ENCODE results near the gene TK2. TPM values are rescaled to one million over a fixed set of nuclear protein-coding genes. Genes with fewer than 3 reads are reported as not detected.

TK2 gene
- total RNA-seq, 1 donor from 2014 or later = 28.5 TPM

DNA sequence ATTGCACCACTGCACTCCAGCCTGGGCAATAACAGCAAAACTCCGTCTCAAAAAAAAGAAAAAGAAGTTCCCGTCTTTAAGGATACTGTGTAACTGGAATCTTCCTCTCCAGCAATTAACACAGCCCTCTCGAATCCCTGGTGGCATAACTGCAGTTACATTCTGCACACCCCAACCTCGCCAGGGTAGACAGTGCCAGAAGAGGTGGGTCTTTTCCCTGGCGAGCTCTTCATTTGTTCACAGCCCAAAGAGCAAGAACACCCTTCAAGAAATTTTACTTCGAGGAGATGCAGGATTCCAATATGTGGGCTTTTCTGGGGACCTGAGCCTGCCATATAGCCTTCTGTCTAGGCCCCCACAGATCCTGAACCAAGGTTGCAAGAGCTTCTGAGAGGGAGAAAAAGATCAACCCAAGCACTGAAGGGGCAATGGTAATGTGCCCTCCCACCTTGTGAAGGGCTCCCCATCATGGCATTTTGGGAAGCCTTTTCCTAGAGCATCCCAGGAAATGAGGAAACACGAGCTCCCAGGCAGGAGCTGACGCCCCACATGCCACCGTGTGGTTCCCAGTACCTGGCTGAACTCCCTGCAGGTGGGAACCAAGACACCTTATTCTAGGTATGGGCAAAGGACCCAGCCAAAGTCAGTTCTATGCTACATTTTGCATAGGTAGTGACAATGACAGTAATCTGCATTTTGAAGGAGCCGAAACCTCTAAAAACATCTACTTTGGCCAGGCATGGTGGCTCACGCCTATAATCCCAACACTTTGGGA, 26.9 kb downstream of the TK2 start:
- no peaks in the 10 kb centered on the region for H3K4me1 Mint-ChIP-seq
- no peak overlapping the region for H3K27ac Mint-ChIP-seq
- H3K27me3 Mint-ChIP-seq (ENCODE audit: low read depth) = no peaks in the 10 kb centered on the region
- TF ChIP-seq, protein P1, sequence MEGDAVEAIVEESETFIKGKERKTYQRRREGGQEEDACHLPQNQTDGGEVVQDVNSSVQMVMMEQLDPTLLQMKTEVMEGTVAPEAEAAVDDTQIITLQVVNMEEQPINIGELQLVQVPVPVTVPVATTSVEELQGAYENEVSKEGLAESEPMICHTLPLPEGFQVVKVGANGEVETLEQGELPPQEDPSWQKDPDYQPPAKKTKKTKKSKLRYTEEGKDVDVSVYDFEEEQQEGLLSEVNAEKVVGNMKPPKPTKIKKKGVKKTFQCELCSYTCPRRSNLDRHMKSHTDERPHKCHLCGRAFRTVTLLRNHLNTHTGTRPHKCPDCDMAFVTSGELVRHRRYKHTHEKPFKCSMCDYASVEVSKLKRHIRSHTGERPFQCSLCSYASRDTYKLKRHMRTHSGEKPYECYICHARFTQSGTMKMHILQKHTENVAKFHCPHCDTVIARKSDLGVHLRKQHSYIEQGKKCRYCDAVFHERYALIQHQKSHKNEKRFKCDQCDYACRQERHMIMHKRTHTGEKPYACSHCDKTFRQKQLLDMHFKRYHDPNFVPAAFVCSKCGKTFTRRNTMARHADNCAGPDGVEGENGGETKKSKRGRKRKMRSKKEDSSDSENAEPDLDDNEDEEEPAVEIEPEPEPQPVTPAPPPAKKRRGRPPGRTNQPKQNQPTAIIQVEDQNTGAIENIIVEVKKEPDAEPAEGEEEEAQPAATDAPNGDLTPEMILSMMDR (IDR thresholded peaks at IDR 0.05; ENCODE audit: unreplicated experiment) = no peak
- H3K36me3 Mint-ChIP-seq = peaks cover 3% of the 10 kb centered on the region
- no peak overlapping the region for H3K4me3 Mint-ChIP-seq
- no peaks in the 10 kb centered on the region for H3K9me3 Mint-ChIP-seq
- no peak for DNase-seq (ENCODE audit: low spot score in 2 of 2, unreplicated experiment in 2 of 2)

DNA sequence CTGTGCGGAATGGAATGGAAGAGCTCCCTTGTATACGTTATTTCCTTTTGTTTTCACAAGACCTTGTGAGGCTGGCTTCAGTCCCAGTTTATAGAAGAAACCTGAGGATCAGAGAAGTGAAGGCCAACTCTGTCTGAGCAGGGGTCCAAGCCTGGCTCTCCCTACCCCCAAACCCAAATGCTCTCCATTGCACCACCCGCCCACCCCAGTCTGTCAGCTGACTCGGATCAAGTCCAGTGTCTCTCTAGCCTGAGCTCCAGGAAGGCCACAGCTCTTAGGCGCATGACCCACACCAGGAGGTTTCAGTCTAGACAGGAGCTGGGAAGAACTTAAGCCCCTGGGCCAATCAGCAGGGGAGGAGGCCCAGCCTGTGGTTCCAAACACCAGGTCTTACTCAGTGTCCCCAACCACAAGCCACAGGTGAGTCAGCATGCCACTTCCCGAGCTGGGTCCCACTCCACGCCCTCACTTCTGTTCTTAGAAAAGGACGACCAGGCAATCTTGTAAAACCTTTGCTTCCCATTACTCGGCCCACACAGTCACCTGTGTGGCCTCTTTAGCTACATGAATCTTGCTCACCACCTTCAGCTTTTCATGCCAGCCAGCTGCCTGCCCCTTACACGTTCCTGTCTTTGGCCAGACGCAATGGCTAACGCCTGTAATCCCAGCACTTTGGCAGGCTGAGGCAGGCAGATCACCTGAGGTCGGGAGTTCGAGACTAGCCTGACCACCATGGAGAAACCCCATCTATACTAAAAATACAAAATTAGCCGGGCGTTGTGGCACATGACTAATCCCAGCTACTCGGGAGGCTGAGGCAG, 27.8 kb downstream of the TK2 start:
- TF ChIP-seq, protein P1 (IDR thresholded peaks at IDR 0.05; ENCODE audit: unreplicated experiment) = no peak
- Mint-ChIP-seq H3K4me1 (no peaks in the 10 kb centered on the region), H3K4me3 (no peak overlapping the region), H3K27ac (no peak overlapping the region), H3K27me3 (ENCODE audit: low read depth) (no peaks in the 10 kb centered on the region), H3K36me3 (peaks cover 3% of the 10 kb centered on the region), H3K9me3 (no peaks in the 10 kb centered on the region)
- no peak for DNase-seq (ENCODE audit: low spot score in 2 of 2, unreplicated experiment in 2 of 2)

DNA sequence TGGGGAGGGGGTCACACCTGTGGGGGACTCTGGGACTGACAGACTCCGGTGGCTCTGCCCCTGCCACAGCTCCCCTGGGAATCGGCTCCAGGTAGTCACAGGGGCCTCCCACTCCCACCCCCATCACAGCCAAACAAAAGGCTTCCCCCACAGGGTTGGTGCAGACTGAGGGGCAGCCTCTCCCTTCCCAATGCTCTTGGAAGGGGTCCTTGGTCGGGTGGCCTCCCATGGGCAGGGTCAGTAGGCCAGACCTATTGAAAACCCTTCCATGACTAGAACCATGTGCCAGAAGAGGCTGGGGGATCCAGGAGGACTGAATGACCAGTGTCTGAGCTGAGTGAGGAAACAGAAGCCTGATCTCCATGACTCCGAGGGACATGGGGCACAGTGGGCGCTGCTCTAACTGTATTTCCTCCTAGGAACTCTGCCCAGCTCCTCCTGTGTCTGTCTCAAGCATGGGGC, 28.6 kb downstream of the TK2 start:
- Mint-ChIP-seq H3K4me3 (no peak overlapping the region), H3K9me3 (no peaks in the 10 kb centered on the region), H3K27ac (no peak overlapping the region), H3K36me3 (peaks cover 10% of the 10 kb centered on the region), H3K4me1 (peaks cover 7% of the 10 kb centered on the region), H3K27me3 (ENCODE audit: low read depth) (no peaks in the 10 kb centered on the region)
- DNase-seq (ENCODE audit: low spot score in 2 of 2, unreplicated experiment in 2 of 2) = no peak
- TF ChIP-seq, protein P1 (IDR thresholded peaks at IDR 0.05; ENCODE audit: unreplicated experiment) = no peak

DNA sequence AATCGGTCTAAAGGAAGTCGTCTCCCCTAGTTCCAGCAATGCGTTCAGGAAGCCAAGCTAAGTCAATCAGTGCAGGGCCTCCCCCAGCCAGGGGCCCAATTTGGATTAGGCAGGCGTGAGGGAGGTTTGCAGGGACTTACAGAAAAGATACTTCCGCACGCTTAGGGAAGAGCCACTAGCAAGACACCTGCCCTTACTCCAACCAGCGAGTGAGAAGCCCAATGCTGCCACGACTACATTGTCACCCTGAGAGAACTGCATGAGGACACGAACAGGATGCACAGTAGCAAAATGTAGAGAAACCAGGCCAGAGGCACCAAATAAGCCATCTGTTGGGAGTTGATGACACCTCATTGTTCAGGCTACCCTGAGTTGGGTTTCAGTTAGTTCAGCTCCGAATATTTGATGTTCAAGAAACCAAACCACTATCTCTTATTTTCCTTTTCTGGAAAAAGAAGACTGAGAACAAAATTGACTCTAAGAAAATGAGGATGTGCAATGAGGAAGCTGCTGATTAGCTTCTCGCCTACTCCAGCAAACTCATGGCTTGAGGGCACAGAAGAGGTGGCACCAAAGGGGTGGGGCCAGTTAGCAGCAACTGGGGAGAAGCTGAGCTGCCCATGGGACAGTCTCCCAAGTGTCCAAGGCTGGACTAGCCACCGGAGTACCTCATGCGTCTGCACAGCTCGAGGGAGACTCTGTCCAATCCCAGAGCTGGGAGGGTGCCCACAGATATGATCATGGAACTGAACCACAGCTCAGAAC, 29.3 kb downstream of the TK2 start:
- H3K9me3 Mint-ChIP-seq = no peaks in the 10 kb centered on the region
- H3K27ac Mint-ChIP-seq = no peak overlapping the region
- DNase-seq (ENCODE audit: low spot score in 2 of 2, unreplicated experiment in 2 of 2) = no peak
- no peak overlapping the region for H3K4me3 Mint-ChIP-seq
- TF ChIP-seq, protein P1 (IDR thresholded peaks at IDR 0.05; ENCODE audit: unreplicated experiment) = no peak
- peaks cover 9% of the 10 kb centered on the region for H3K4me1 Mint-ChIP-seq
- no peaks in the 10 kb centered on the region for H3K27me3 Mint-ChIP-seq (ENCODE audit: low read depth)
- H3K36me3 Mint-ChIP-seq = peaks cover 9% of the 10 kb centered on the region

DNA sequence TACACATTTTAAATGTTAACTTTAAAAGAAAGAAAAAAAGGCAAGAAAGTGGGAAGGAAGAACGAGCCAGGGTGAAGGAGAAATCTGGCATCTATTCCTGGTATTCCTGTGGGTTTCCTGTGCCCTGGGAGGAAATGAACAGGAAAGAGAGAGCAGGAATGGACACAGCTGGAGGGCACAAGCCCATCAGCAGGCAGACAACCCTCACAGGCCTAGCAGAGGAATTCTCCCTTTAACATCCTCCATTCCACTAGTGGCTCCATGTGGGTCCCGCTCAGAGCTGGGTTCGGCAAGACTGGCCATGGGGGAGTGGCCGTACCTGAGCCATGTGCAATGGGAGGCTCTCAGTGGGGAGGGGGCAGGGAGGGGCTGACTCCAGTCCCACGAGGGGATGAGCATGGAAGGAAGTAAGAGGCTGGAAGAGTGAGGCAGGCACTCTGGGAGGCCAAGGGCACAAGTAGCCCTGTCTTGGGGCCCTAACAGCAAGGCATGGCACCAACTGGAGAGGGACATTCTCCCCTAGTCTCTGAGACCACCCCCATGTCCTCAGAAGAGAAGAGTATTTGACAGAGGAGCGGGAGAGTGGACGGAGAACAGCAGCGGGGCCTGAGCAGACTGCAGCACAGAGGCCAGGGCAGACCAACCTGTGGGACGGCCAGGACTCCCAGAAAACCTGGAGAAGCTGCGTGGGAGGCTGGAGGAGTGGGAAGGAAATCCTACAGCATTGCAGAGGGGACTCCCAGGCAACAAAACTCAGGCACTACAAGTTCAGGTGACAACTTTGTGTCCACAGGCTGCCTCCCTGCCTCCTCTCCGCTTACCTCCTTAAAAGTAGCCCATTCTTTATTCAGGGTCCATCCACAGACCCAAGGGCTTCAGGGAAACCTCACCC, 30.2 kb downstream of the TK2 start:
- H3K4me3 Mint-ChIP-seq = no peak overlapping the region
- DNase-seq (ENCODE audit: low spot score in 2 of 2, unreplicated experiment in 2 of 2) = no peak

More for the DNA sequence above, 30.2 kb downstream of the TK2 start:
- H3K36me3 Mint-ChIP-seq = peaks cover 15% of the 10 kb centered on the region
- peaks cover 9% of the 10 kb centered on the region for H3K4me1 Mint-ChIP-seq
- H3K27me3 Mint-ChIP-seq (ENCODE audit: low read depth) = no peaks in the 10 kb centered on the region
- TF ChIP-seq, protein P1 (IDR thresholded peaks at IDR 0.05; ENCODE audit: unreplicated experiment) = no peak
- no peaks in the 10 kb centered on the region for H3K9me3 Mint-ChIP-seq
- H3K27ac Mint-ChIP-seq = no peak overlapping the region
